UCSD-AML1 (cell line): ENCODE results near the gene PRPF38B.
"Not testable (repeated sequence)": the region's sequence is repeated elsewhere in the genome, so short reads cannot be mapped to it uniquely, and the experiment has no call there.

Experiments
- DNase-seq: peaks from one replicate; lab custom pipeline; 2025; ENCODE audit not compliant: unreplicated experiment; lab: John Stamatoyannopoulos, UW

Gene PRPF38B, protein sequence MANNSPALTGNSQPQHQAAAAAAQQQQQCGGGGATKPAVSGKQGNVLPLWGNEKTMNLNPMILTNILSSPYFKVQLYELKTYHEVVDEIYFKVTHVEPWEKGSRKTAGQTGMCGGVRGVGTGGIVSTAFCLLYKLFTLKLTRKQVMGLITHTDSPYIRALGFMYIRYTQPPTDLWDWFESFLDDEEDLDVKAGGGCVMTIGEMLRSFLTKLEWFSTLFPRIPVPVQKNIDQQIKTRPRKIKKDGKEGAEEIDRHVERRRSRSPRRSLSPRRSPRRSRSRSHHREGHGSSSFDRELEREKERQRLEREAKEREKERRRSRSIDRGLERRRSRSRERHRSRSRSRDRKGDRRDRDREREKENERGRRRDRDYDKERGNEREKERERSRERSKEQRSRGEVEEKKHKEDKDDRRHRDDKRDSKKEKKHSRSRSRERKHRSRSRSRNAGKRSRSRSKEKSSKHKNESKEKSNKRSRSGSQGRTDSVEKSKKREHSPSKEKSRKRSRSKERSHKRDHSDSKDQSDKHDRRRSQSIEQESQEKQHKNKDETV

DNA sequence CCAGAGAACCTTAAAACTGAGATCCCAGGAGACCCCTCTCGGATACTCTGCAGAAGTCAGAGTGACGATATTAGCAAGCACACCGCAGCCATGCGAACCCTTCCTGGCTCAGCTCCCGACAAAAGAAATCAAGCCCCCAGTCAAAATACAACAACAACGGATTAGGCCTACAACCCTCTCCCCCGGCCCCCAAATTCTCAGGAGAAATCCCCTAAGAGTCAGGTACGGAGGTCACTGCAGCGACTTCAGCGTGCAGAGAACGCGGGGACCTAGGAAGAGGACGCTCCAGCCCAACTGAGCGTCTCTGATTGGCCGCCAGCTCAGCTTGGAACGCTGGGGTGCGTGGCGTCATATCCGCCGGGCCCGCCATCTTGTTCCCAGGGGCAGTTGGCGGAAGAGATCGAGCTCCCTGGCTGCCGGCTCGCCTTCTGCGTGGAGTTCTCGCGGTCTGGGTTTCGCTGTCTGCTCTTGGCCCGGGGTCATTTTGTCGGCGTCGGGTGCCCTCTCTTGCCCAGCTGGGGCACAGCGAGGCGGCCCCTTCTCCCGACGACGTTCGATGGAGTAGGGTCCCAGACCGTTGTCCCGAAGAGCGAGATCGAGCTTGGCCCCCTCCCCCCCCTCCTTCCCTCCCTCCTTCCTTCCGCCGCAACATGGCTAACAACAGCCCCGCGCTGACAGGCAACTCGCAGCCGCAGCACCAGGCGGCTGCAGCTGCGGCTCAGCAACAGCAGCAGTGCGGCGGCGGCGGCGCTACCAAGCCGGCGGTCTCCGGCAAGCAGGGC lies at the start of gene PRPF38B:
Gene PRPF38B, plus strand, starts transcription at position 369 of the 782 bp plus-strand sequence. Its CDS starts 282 bp downstream, at position 651.
- peak; percentile 93 for DNase-seq

DNA sequence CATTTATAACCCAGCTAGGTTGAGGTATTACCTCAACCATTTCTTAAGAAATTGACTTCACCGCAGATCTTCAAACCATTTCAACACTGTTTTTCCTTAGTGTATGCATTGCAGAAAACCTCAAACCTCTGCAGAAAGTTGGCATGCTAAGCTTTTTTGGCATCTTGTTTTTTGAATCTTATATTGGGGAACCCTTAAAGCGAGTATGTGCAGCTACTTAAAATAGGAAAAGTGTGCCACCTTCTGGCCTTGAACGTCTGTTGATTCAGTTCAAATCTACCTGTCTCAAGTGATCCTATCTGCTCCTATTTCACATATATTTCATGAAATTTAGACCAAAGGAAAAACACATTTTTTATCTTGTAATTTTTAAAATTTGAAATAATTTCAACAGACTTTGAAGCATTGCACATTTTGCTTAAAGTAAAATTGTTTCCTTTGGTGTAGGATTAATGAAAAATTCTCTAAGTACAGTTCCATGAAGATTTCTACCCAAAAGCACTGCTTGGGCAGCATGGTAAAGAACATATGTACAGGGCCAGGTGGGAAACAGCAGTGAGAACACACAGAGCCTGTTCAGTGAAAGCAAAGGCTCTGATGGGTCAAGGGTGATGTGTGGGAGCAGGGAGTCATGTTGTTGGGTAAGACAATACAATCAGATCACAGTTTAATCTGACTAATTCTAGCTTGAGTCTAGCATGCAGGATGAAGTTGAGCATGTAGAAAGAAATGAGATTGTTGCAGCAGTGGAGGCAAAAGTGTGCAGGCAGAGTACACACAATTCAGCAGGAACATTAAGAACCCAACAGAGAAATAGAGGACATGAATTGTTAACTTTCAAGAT lies 48.4 kb upstream of the PRPF38B start:
- DNase-seq, result no peak

DNA sequence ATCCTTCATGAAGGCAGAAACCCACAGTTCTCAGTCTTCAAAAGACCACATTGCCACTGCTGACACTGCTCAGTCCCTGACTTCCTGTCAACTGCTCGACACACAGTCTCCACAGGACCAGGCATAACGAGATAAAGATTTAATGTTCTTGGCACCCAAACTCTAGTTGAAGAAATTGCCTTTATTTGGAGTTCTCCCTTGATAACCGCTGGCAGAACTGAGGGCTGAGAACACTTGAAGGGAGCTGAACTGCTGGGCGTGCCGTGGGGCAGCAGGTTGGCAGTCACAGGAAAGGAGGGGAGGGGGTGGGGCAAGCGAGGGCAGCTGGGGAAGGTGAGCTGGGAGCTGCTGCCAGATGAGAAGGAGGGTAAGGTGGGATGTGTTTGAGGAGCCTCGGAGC lies 47.1 kb upstream of the PRPF38B start:
- peak; percentile 31 for DNase-seq

DNA sequence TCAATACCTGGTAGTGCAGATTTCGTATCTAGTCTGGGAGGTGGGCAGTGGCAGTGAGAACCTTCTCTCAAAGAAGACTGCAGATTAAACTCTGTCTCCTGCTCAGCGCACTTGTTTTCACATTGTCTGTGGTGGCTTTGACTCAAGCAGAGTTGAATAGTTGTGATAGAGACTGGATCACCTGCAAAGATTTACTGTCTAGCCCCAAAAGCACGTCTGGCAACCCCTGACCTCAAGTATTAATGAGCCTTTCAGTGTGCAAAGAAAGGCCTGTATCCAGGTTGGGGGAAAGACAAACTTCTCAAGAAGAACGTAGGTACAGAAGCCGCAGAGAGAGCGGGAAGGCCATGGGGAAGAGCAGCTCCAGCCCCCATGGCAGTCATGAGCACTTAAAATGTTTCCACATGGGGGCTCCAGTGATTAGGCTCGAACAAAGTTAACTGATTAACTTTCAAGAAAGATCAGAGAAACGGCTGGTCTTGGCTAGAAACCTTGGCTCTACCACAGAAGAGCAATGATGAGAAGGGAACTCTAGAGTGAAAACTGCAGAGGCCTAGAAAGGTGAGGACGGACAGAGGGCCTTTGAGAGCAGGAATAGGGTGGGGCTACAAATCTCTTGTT lies 46.4 kb upstream of the PRPF38B start:
- no peak for DNase-seq

DNA sequence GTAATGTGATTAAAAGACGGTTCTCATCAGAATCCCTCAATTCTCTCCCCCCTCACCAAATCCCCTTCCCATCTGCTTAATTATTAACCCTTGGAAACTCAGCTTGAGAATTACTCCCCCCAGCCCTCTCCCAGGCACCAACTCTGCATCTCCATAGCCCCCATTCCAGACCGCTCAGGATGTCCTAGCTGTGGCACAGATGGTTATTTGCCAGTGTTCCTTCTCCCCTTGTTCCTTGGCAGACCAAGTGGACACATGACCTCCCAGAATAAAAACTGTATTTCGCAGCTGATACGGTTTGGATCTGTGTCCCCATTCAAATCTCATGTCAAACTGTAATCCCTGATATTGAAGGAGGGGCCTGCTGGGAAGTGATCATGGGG lies 45.9 kb upstream of the PRPF38B start:
- no peak for DNase-seq

DNA sequence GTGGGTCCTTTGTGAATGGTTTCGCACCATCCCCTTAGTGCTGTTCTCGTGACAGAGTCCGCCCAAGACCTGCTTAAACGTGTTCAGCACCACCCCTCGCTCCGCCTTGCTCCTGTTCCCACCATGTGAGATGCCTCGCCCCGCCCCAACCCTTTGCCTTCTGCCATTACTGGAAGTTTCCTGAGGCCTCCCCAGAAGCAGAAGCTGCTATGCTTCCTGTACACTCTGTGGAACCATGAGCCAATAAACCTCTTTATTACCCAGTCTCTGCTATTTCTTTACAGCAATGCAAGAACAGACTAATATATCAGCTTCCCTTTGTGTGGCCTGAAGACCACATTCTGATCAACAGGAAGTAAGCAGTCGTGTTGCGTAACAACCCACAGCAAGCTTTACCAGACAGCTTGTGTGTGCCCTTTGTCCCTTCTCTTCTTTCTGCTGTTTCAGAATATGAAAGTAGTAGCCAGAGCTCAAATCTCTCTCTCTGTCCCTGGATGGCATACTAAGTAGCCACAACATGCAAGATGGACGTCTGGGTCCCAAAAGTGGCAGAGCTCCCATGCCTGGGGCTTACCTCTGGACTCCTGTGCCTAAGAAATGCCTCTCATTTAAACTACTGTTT lies 45.4 kb upstream of the PRPF38B start:
- peak; percentile 87 for DNase-seq

DNA sequence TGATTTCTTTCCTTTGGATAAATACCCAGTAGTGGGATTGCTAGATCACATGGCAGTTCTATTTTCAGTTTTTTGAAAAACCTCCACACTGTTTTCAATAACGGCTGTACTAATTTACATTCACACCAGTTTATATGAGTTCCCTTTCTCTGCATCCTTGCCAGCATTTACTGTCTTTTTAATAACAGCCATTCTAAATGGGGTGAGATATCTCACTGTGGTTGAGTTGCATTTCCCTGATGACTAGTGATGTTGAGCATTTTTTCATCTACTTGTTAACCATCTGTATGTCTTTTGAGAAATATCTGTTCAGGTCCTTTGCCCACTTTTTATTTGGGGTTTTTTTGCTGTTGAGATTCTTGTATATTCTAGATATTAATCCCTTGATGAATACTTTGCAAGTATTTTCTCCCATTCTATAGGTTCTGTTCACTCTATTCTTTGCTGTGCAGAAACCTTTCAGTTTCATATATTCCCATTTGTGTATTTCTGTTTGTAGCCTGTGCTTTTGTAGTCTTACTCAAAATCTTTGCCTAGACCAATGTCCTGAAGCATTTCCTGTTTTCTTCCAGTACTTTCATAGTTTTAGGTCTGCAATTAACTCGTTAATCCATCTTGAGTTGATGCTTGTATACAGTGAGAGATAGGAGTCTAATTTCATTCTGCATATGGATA lies 38.5 kb upstream of the PRPF38B start:
- no peak for DNase-seq

DNA sequence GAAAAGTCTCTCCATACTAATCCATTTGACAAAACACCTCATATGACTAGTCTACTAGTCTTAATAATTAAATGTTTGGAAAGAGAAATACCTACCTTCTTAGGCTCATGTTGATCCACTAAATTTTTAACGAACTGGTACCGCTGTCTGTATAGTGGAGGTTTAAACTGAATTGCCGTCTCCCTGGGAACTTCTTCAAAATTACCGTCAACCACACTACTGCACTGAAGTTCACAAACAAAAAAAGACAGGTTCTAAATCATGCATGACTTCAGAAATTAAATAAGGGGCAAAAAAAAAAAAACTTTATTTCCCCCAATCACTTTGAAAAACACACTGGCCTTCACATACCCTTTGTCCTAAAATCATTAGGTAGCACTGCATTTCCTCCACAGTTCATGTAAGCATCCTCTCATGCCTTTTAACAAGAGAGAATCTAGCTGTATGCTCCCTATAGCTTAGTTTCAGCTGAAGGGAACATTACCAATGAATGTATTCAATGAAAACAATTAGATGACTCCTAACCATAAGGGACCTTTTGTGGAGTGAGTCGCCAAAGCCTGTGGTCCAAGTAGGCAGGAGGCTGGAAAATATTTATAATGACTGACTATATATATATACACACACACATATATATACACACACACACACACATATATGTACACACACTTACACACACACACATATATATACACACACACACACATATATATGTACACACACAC lies 34.6 kb upstream of the PRPF38B start:
- DNase-seq, result no peak

DNA sequence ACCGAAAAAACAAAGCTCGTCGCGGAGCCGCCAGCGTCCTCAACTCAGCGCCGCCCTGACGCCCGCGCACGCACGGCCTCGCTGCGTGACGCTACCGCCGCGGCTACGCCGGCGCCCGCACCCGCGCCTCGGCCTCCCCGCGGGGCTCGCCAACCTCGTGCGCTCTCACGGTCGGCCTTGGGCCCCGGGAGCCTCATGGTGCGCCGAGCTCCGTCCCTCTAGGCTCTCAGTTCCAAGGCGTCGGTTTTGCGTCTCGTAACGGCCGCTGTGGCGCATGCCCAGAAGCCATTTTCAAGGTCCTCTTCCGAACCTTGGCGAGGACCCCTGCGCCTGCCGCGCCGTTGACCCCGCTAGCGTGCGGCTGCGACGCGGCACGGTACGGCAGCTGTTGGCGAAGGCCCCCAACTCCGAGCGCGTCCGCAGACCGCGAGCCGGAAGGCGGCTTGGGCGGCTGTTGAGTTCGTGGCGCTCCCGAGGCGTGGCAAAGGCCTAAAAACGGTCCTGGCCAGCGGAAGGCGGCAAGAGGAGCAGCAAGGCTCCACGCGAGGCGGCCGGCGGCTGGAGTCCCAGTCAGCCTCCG lies 31.0 kb upstream of the PRPF38B start, which contains the start of gene HENMT1:
Gene HENMT1, minus strand, starts transcription at position 64 of the 580 bp plus-strand sequence. CDS start 1,209 bp downstream, outside the sequence.
- DNase-seq, result no peak

DNA sequence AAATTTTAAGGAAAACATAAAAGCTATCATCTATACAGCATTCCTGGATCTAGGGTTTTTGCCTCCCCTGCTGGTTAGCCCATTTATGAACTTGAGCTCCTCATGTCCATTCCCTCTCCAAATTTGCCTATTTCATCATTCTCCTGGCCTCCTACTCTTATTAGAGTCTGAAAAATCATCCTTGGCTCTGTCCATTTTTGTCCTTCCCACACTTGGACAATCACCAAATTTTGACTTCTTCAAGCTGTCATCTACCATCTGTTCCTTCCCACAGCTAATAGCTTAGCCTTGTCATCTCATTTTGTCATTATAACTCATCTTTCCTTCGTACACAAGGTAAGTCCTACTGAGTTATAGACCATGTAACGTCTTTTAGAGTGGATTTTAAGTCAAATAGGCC lies 29.0 kb upstream of the PRPF38B start:
- DNase-seq, result no peak

DNA sequence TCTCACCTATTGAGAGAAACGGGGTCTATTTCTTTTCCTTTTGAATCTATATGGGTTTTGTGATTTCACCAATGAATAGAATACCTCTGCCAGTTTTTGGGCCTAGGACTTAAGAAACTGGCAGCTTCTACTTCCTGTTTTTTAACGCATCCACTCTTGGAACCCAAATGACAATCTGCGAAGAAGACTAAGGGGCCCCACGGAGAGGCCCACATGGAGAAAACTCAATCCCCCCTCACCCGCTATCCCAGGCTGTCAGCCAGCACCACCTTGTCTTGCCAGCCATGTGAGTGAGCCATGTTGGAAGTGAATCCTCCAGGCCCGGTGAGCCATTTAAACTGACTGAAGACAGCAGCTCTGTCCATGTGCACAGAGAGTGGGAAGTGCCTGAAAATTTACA lies 27.6 kb upstream of the PRPF38B start:
- no peak for DNase-seq

DNA sequence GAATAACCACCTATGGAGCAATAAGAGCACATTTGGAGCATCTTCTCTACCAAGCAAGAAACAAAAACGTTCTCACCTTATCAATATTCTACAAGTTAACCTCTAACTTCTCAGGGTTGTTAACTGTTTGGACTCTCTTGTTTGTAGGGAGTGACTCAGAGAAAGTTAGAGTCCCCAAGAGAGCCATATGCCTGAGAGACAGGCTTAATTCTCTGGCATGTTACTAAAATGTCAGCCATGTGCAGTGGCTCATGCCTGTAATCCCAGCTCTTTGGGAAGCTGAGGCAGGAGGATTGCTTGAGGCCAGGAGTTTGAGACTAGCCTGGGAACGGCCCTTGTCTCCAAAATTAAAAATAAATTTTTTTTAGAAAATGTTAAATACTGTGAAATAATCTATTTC lies 27.0 kb upstream of the PRPF38B start:
- no peak for DNase-seq

DNA sequence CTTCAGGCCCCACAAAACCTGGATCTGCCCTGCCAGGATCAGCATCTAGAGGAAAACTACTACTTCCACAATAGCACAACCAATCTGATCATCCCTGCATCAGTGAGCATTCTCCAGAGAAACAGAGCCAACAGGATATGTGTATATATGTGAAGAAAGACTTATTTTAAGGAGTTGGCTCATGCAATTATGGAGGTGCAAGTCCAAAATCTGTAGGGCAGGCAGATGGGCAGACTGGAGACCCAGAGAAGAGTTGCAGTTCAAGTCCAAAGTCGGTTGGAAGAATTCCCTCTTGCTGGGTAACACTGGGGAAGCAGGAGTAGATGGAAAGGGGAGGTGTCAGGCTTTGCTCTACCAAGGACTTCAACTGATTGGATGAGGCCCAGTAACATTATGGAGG lies 26.3 kb upstream of the PRPF38B start:
- DNase-seq, result no peak

DNA sequence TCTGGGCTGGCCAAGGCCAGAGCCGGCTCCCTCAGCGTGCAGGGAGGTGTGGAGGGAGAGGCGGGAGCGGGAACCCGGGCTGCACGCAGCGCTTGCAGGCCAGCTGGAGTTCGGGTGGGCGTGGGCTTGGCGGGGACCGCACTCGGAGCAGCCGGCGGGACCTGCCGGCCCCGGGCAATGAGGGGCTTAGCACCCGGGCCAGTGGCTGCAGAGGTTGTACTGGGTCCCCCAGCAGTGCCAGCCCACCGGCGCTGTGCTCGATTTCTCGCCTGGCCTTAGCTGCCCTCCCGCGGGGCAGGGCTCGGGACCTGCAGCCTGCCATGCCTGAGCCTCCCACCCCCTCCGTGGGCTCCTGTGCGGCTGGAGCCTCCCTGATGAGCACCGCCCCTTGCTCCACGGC lies 24.7 kb upstream of the PRPF38B start:
- DNase-seq, result not testable (repeated sequence)

DNA sequence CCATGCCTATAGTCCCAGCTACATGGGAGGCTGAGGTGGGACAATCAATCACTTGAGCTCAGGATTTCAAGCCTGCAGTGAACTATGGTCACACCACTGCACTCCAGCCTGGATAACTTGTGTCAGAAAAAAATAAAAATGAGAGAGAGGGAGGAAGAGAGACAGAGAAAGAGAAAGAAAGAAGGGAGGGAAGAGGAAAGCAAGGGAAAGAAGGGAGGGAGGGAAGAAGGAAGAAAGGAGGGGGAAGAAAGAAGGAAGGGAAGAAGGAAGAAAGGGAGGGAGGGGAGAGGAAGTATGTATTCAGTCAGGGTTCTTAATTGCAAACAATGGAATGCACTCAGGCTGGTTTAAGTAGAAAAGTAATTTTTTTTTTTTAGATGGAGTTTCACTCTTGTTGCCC lies 23.3 kb upstream of the PRPF38B start:
- DNase-seq, result no peak

DNA sequence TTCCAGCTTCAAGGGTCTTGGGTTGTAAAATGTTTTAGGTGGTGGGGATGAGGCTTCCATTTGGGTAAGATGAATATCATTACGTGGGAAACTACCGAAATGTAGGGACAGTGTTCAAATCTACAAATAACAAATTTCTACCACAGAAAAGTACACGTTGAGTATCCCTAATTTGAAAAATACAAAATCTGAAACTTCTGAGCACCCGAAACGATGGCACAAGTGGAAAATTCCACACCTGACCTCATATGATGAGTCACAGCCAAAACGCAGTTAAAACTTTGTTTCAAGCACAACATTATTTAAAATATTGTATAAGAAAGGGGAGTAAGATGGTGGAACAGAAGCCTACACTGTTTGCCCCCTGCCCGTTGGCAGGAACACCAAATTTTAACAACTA lies 22.4 kb upstream of the PRPF38B start:
- no peak for DNase-seq

DNA sequence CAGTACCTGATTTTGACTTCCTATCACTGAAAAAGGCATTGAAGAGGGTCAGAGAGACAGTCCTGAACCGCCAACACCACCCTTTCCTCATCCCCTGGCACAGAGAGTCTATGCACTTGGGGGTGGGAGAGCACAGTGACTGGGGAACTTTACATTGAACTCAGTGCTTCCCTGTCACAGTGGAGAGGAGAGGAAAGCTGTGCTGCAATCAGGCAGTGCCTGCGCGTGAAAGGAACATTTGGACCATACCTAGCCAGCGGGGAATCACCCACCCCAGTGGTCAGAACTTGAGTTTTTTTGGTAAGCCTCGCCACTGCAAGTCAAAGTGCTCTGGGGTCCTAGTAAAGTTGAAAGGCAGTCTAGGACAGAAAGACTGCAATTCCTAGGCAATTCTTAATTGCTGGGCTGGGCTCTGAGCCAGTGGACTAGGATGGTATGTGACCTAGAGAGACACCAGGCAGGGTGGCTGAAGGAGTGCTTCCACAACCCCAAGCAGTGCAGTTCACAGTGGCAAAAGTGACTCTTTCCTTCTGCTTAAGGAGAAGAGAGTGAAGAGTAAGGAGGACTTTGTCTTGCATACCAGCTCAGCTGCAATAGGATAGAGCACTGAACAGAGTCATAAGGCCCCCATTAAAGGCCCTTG lies 21.9 kb upstream of the PRPF38B start:
- no peak for DNase-seq

DNA sequence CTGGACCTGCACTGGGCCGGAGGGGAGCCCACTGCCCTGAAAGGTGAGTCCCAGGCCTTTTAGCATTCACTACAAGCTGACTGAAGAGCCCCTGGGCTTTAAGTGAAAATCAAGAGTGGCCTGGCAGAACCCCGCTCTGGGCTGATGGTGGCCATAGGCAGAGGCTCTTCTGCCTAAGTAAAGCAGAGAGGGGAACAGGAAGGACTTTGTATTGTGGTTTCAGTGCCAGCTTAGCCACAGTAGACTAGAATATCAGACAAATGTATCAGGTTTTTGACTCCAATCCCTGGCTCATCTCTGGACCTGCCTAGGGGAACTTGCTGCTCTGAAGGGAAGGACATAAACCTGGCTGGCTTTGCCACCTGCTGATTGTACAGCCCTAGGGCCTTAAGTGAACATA lies 21.0 kb upstream of the PRPF38B start:
- DNase-seq, result no peak
